BLaER1 (cell line): ENCODE measurements around the gene RBBP8NL.
A peak's percentile ranks its signal among the peaks of the same experiment; 100 is the strongest.

Source experiments
- H3K27ac ChIP-seq: shearing (Covaris generic); formaldehyde crosslinking; 2 replicates; pipeline ENCODE4 v1.8.1; 2022
- H3K27me3 ChIP-seq: shearing (Covaris generic); formaldehyde crosslinking; 2 replicates; pipeline ENCODE4 v1.8.1; 2022
- H3K36me3 ChIP-seq: shearing (Covaris generic); formaldehyde crosslinking; 2 replicates; pipeline ENCODE4 v1.8.1; 2022
- H3K4me1 ChIP-seq: shearing (Covaris generic); formaldehyde crosslinking; 2 replicates; pipeline ENCODE4 v1.8.1; 2022
- H3K4me2 ChIP-seq: shearing (Covaris generic); formaldehyde crosslinking; 2 replicates; pipeline ENCODE4 v1.8.1; 2022
- H3K4me3 ChIP-seq: shearing (Covaris generic); formaldehyde crosslinking; 2 replicates; pipeline ENCODE4 v1.8.1; 2022
- H3K9ac ChIP-seq: shearing (Covaris generic); formaldehyde crosslinking; 2 replicates; pipeline ENCODE4 v1.8.1; 2022
- H3K9me3 ChIP-seq: shearing (Covaris generic); formaldehyde crosslinking; 2 replicates; pipeline ENCODE4 v1.8.1; 2022
- H4K20me1 ChIP-seq: shearing (Covaris generic); formaldehyde crosslinking; 2 replicates; pipeline ENCODE4 v1.8.1; 2022
- Cebpa-rat ChIP-seq: shearing (Covaris generic); IDR thresholded peaks from 2 replicates; pipeline ENCODE4 v1.8.1; 2022

Gene RBBP8NL

GRCh38 chr20:62417981-62418708 is 9.2 kb downstream of the RBBP8NL start:
- no peak overlapping the region for H3K4me3 ChIP-seq
- H3K9ac ChIP-seq = no peak overlapping the region
- H3K36me3 ChIP-seq = no peaks in the 10 kb centered on the region
- no peaks in the 10 kb centered on the region for H3K27me3 ChIP-seq
- H3K4me2 ChIP-seq = no peak overlapping the region
- TF ChIP-seq Cebpa-rat = no peak
- H3K4me1 ChIP-seq = peaks cover 12% of the 10 kb centered on the region
- no peaks in the 10 kb centered on the region for H3K9me3 ChIP-seq
- no peaks in the 10 kb centered on the region for H4K20me1 ChIP-seq
- H3K27ac ChIP-seq = no peak overlapping the region

DNA sequence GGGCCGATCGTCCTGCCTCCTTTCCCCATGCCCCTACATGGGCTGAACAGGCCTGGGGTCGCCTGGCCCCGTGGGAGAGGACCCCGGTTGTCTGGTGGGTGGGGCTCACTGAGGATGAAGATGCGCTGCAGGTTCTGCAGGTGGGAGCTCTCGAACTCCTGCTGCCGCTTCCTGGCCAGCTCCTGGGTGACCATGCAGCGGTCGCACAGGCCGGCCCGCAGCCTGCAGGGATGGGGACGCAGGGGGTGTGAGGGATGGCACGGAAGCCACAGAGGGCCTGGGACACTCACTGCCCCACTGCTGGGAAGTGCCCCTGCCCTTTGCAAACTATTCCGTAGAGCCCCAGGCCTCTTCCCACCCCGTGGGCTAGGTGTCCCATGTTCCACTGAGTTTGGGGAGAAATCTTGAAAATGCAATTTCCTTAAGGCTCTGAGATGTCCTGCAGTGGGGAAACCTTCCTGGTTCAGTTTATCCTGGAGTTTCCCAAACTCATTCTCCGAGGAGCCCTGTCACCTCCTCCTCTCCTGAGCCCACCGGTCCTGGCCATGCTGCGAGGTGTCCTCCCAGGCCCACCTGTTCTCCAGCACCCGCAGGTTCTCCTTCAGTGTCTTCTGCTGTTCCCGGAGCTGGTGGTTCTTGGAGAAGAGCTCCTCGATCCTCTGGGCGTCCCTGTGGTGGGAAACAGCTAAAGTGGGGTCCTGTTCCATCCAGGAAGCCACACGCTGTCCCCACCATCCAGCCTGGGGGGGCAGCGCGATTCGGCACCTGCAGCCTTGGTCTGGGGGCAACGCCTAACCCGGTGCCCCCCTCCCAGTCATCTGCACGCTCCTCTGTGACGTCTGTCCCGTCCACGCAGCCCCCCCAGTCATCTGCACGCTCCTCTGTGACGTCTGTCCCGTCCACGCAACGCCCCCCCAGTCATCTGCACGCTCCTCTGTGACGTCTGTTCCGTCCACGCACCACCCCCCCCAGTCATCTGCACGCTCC is 10.4 kb downstream of the RBBP8NL start:
- TF ChIP-seq Cebpa-rat = no peak
- Histone ChIP-seq H3K9me3 (no peaks in the 10 kb centered on the region), H3K27me3 (no peaks in the 10 kb centered on the region), H3K27ac (no peak overlapping the region), H3K4me2 (no peak overlapping the region), H3K9ac (no peak overlapping the region), H3K36me3 (no peaks in the 10 kb centered on the region), H3K4me1 (peaks cover 15% of the 10 kb centered on the region), H3K4me3 (no peak overlapping the region), H4K20me1 (no peaks in the 10 kb centered on the region)

DNA sequence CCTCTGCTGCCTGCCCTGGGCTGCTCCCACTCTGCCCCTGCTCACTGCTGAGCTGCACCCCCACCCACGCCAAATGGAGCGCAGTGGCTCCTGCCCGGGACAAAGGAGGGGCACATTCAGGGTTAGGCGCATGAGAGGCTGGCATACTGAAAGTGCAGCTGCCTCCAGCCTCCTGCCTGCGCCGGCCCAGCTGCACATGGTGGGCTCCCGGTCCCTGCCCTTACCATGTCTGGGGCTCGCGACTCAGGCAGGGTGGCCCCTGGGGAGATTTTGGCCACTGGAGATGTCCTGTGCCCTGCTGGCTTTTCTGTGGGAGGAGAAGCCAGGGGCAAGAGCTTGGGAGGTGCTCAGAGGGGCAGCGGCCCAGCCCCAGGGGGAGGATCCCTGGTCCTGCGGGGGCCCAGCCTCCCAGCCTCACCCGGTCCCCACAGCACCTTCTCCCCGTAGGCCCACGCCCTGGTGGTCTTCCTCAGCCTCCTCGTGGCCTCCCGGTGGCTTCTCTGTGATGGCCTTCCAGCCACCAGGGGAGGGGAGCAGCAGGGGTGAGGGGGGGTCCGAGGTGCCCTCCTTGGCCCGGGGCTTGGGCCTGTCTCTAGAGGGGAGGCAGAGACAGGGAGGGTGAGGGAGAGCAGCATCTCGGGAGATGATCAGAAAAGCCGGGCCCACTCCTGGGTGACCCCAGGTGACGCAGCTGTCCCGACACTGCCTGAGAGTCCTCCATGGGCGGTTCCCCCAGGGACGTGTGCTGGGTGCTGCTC is 11.8 kb downstream of the RBBP8NL start:
- no peak for TF ChIP-seq Cebpa-rat

GRCh38 chr20:62413896-62414481 is 13.3 kb downstream of the RBBP8NL start:
- H3K27ac ChIP-seq = no peak overlapping the region
- no peak overlapping the region for H3K4me2 ChIP-seq
- H3K9me3 ChIP-seq = no peaks in the 10 kb centered on the region
- TF ChIP-seq Cebpa-rat = no peak
- H3K36me3 ChIP-seq = no peaks in the 10 kb centered on the region
- no peak overlapping the region for H3K9ac ChIP-seq
- H4K20me1 ChIP-seq = no peaks in the 10 kb centered on the region
- H3K27me3 ChIP-seq = no peaks in the 10 kb centered on the region
- no peak overlapping the region for H3K4me3 ChIP-seq
- peaks cover 44% of the 10 kb centered on the region for H3K4me1 ChIP-seq

More for the DNA sequence above, 11.8 kb downstream of the RBBP8NL start:
- H3K4me2 ChIP-seq = 0 out of 2 replicates have a peak overlapping the region, but pooled peaks have one; percentile 9
- peaks cover 29% of the 10 kb centered on the region for H3K4me1 ChIP-seq
- H3K4me3 ChIP-seq = no peak overlapping the region
- H4K20me1 ChIP-seq = no peaks in the 10 kb centered on the region
- no peaks in the 10 kb centered on the region for H3K36me3 ChIP-seq
- no peaks in the 10 kb centered on the region for H3K9me3 ChIP-seq
- H3K27me3 ChIP-seq = no peaks in the 10 kb centered on the region
- no peak overlapping the region for H3K9ac ChIP-seq
- no peak overlapping the region for H3K27ac ChIP-seq

DNA sequence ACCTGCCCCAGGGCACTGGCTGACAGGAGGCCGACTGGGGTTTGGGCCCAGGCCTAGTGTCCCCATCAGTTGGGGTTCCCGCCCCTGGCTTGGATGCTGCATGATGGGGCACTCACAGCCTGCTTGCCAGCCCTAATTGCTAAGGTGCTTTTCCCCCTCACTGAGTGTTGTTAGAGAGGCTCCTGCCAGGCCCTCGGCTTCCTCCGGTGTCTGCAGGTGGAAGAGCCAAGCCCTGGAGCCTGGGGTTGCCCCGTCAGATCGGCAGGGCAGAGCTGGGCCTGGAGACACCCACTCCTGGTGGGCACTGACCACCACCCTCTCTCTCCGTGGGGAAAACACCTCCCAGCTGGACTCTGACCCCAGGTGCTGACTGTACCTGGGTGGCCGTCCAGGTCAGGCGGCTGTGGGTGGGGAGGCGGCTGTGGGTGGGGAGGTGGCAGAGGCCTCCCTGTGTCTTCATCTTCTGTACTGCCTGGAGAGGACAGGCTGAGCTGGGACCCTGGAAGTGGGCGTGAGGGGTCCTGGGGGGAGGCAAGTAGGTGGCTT is 14.2 kb downstream of the RBBP8NL start:
- H3K36me3 ChIP-seq = no peaks in the 10 kb centered on the region
- H4K20me1 ChIP-seq = no peaks in the 10 kb centered on the region
- H3K9me3 ChIP-seq = no peaks in the 10 kb centered on the region
- no peak overlapping the region for H3K27ac ChIP-seq
- no peak overlapping the region for H3K9ac ChIP-seq
- H3K4me3 ChIP-seq = no peak overlapping the region
- TF ChIP-seq Cebpa-rat = no peak
- H3K4me1 ChIP-seq = peaks cover 53% of the 10 kb centered on the region
- no peaks in the 10 kb centered on the region for H3K27me3 ChIP-seq
- no peak overlapping the region for H3K4me2 ChIP-seq

- no peak for TF ChIP-seq Cebpa-rat
- Histone ChIP-seq H3K27ac (no peak overlapping the region), H3K4me2 (peak overlapping the region; percentile 11; the same call in 1 of the 2 replicates), H3K36me3 (no peaks in the 10 kb centered on the region), H3K4me3 (no peak overlapping the region), H3K27me3 (no peaks in the 10 kb centered on the region), H3K9ac (no peak overlapping the region), H4K20me1 (no peaks in the 10 kb centered on the region), H3K4me1 (peaks cover 60% of the 10 kb centered on the region), H3K9me3 (no peaks in the 10 kb centered on the region)
Observed at GRCh38 chr20:62412194-62413024, 14.9 kb downstream of the RBBP8NL start.

DNA sequence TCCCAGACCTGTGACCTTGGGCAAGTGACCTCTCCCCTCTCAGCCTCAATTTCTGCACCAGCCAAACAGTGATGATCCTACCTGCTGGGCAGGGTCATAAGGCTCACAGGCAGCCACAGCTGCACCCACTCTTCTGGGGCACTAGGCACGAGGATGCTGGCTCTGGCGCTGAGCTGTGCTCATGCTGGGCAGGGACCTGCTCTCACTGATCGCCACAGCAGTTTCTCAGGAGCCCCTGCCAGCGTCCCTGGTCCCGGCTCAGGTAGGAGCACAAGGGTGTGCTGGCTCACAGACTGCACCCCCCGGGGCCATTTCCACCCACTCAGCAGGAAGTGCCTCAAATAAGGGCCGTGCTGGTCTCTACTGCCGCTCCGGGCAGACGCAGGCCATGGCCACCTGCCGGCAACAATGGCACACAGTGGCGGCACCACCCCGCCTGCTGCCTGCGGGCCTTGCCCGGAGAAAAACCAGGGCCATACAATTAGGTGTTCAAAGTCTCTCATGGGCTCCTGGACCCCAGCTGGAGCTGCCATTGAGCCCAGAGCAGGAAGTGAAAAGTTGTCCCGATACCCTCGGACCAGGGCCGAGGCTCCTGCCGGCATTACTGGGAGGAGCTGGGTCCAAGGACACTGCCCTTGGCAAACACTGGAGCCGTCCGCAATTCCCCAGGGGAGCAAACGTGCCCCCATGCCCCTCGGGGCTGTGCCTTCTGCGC is 15.7 kb downstream of the RBBP8NL start:
- H3K4me1 ChIP-seq = peaks cover 61% of the 10 kb centered on the region
- H3K4me2 ChIP-seq = peak overlapping the region; percentile 85; the same call in 1 of the 2 replicates
- no peaks in the 10 kb centered on the region for H3K27me3 ChIP-seq
- no peaks in the 10 kb centered on the region for H3K36me3 ChIP-seq
- H3K27ac ChIP-seq = no peak overlapping the region
- TF ChIP-seq Cebpa-rat = no peak
- no peak overlapping the region for H3K9ac ChIP-seq
- no peaks in the 10 kb centered on the region for H3K9me3 ChIP-seq
- peaks cover 1% of the 10 kb centered on the region; the same call in 1 of the 2 replicates for H4K20me1 ChIP-seq
- no peak overlapping the region for H3K4me3 ChIP-seq
